Mammary epithelial cell (primary cell): ENCODE results near the gene CCNA2.

Experiments
- EZH2 ChIP-seq: IDR thresholded peaks from 2 replicates; pipeline ENCODE4 v1.6.1; 2012; ENCODE audit warnings: low read length, inconsistent platforms, borderline replicate concordance
- TF ChIP-seq, protein P1 (sequence below), 2 donors: IDR thresholded peaks in 1 of 2; conservative IDR thresholded peaks in 1 of 2; 2 replicates each; pipeline ENCODE4 v1.5.1; 2011 to 2012; ENCODE audit warnings: inconsistent platforms in 2 of 2, low read length in 2 of 2, mild to moderate bottlenecking in 2 of 2, control low read depth in 1 of 2, low read depth in 1 of 2; ENCODE audit not compliant: insufficient read depth in 1 of 2; ENCODE audit errors: extremely low read depth in 1 of 2

DNA sequence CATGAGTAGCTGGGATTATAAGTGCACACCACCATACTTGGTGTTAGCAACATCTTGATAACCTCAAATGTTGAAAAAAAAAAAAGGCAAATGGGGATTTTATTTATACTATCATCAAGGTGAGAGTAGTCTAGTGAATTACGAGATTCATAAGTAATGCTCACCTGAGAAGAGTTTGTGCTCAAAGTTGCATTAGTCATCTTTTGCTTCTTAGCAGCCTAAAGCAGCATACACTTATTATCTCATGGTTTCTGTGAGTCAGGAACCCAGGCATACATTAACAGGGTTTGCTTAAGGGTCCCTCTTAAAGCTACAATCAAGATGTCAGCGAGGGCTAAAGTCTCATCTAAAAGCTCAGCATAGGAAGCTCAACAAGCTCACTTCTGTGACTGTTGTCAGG, 30.7 kb downstream of the CCNA2 start:
- TF ChIP-seq, protein P1, sequence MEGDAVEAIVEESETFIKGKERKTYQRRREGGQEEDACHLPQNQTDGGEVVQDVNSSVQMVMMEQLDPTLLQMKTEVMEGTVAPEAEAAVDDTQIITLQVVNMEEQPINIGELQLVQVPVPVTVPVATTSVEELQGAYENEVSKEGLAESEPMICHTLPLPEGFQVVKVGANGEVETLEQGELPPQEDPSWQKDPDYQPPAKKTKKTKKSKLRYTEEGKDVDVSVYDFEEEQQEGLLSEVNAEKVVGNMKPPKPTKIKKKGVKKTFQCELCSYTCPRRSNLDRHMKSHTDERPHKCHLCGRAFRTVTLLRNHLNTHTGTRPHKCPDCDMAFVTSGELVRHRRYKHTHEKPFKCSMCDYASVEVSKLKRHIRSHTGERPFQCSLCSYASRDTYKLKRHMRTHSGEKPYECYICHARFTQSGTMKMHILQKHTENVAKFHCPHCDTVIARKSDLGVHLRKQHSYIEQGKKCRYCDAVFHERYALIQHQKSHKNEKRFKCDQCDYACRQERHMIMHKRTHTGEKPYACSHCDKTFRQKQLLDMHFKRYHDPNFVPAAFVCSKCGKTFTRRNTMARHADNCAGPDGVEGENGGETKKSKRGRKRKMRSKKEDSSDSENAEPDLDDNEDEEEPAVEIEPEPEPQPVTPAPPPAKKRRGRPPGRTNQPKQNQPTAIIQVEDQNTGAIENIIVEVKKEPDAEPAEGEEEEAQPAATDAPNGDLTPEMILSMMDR (conservative IDR thresholded peaks at IDR 0.05 in 1 of 2, IDR thresholded peaks at IDR 0.05 in 1 of 2; ENCODE audit: extremely low read depth in 1 of 2, insufficient read depth in 1 of 2, low read depth in 1 of 2, low read length in 2 of 2), result no peak
- TF ChIP-seq EZH2, result no peak
